ENCODE data around the gene ERBIN.
"Not testable (repeated sequence)": the region's sequence is repeated elsewhere in the genome, so short reads cannot be mapped to it uniquely, and the experiment has no call there.

GRCh38 chr5:65879668-65880256 lies 46.6 kb upstream of the ERBIN start:
- TF ChIP-seq NR3C1 (CRISPR knock-in tag; conservative IDR thresholded peaks at IDR 0.05; ENCODE audit: low read depth); CTCF (IDR thresholded peaks at IDR 0.05); MAX (CRISPR knock-in tag; IDR thresholded peaks at IDR 0.05); TP53 (CRISPR knock-in tag; IDR thresholded peaks at IDR 0.05); SP1 (CRISPR knock-in tag; conservative IDR thresholded peaks at IDR 0.05): not testable (repeated sequence)
- TF ChIP-seq, protein P1, sequence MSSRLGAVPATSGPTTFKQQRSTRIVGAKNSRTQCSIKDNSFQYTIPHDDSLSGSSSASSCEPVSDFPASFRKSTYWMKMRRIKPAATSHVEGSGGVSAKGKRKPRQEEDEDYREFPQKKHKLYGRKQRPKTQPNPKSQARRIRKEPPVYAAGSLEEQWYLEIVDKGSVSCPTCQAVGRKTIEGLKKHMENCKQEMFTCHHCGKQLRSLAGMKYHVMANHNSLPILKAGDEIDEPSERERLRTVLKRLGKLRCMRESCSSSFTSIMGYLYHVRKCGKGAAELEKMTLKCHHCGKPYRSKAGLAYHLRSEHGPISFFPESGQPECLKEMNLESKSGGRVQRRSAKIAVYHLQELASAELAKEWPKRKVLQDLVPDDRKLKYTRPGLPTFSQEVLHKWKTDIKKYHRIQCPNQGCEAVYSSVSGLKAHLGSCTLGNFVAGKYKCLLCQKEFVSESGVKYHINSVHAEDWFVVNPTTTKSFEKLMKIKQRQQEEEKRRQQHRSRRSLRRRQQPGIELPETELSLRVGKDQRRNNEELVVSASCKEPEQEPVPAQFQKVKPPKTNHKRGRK (CRISPR knock-in tag; IDR thresholded peaks at IDR 0.05; ENCODE audit: borderline replicate concordance): not testable (repeated sequence)

Measured in WTC11 (cell line).